Activated T-helper 2 cell treated with anti-CD3 and anti-CD28 coated beads, Interferon-gamma antibody, Interleukin-2, Interleukin-4, amounts not matched to agents 10 μg/mL and 5 μg/mL and 100 μg/mL, durations not matched to agents 14 hours and 24 hours and 36 hours (primary cell): ENCODE measurements around the gene WDR93. TPM values are rescaled to one million over a fixed set of nuclear protein-coding genes. Genes with fewer than 3 reads are reported as not detected.
"Not testable (repeated sequence)": the region's sequence is repeated elsewhere in the genome, so short reads cannot be mapped to it uniquely, and the experiment has no call there.

Experiments used
- DNase-seq: peaks from one replicate; pipeline ENCODE4 v3.0.0; 2021; ENCODE audit warnings: low spot score
- H3K27ac Mint-ChIP-seq: one replicate; pipeline ENCODE4 v1.8.0; 2021; ENCODE audit warnings: mixed read lengths
- H3K27me3 Mint-ChIP-seq: one replicate; pipeline ENCODE4 v1.8.0; 2021; ENCODE audit warnings: low read depth, mixed read lengths
- H3K36me3 Mint-ChIP-seq: one replicate; pipeline ENCODE4 v1.8.0; 2021; ENCODE audit warnings: low read depth, mixed read lengths
- H3K4me1 Mint-ChIP-seq: one replicate; pipeline ENCODE4 v1.8.0; 2021; ENCODE audit warnings: low read depth, mixed read lengths
- H3K4me3 Mint-ChIP-seq: one replicate; pipeline ENCODE4 v1.8.0; 2021; ENCODE audit warnings: low read depth, mild to moderate bottlenecking, moderate library complexity, mixed read lengths
- H3K9me3 Mint-ChIP-seq: one replicate; pipeline ENCODE4 v1.8.0; 2021; ENCODE audit warnings: mixed read lengths
- intact Hi-C: fragments of 100-400 bp; cut with micrococcal nuclease; formaldehyde crosslinking; loops from one replicate; pipeline ENCODE4 v1.15.1; 2023
- total RNA-seq: library from RNA; stranded (reverse); gene quantifications from 2 replicates; pipeline ENCODE4 v1.2.3, GENCODE V29; 2022

The WDR93 gene
- total RNA-seq, 1 donor from 2014 or later, result not detected

- DNase-seq, result no peak
- no peak within 1 kb of the TSS for H3K4me3 Mint-ChIP-seq
- no peaks in the 10 kb centered on the region for H3K4me1 Mint-ChIP-seq
- intact Hi-C loops, result no loop called here
- no peaks in the 10 kb centered on the region for H3K9me3 Mint-ChIP-seq
- peaks cover 13% of the 10 kb centered on the region for H3K27me3 Mint-ChIP-seq
- no peak within 1 kb of the TSS for H3K27ac Mint-ChIP-seq
- H3K36me3 Mint-ChIP-seq, result no peaks in the 10 kb centered on the region
Measured at GRCh38 chr15:89679212-89679611, 11.4 kb upstream of the WDR93 start, which contains the start of gene PLIN1. Gene PLIN1, minus strand, starts transcription at chr15:89679367. Its CDS starts 1,878 bp downstream, at chr15:89677489.

- Mint-ChIP-seq H3K36me3 (no peaks in the 10 kb centered on the region), H3K4me3 (no peak overlapping the region), H3K27me3 (peaks cover 13% of the 10 kb centered on the region), H3K27ac (no peak overlapping the region), H3K9me3 (no peaks in the 10 kb centered on the region), H3K4me1 (no peaks in the 10 kb centered on the region)
- intact Hi-C loops, result no loop called here
- DNase-seq, result no peak
Measured at GRCh38 chr15:89680282-89680873, 10.2 kb upstream of the WDR93 start.

- intact Hi-C loops, result no loop called here
- Mint-ChIP-seq H3K9me3 (no peaks in the 10 kb centered on the region), H3K27ac (no peak overlapping the region), H3K4me1 (no peaks in the 10 kb centered on the region), H3K36me3 (no peaks in the 10 kb centered on the region), H3K4me3 (no peak overlapping the region), H3K27me3 (peaks cover 13% of the 10 kb centered on the region)
- no peak for DNase-seq
Measured at GRCh38 chr15:89681146-89681545, 9.5 kb upstream of the WDR93 start.

- DNase-seq, result no peak
- H3K4me3 Mint-ChIP-seq, result no peak overlapping the region
- H3K9me3 Mint-ChIP-seq, result no peaks in the 10 kb centered on the region
- no peaks in the 10 kb centered on the region for H3K36me3 Mint-ChIP-seq
- H3K27me3 Mint-ChIP-seq, result peaks cover 3% of the 10 kb centered on the region
- intact Hi-C loops, result no loop called here
- peaks cover 13% of the 10 kb centered on the region for H3K4me1 Mint-ChIP-seq
- H3K27ac Mint-ChIP-seq, result no peak overlapping the region
Measured at GRCh38 chr15:89685995-89686394, 4.6 kb upstream of the WDR93 start.

GRCh38 chr15:89686522-89686921, 4.1 kb upstream of the WDR93 start:
- Mint-ChIP-seq H3K4me3 (no peak overlapping the region), H3K27ac (no peak overlapping the region), H3K27me3 (peaks cover 3% of the 10 kb centered on the region), H3K9me3 (no peaks in the 10 kb centered on the region), H3K36me3 (no peaks in the 10 kb centered on the region), H3K4me1 (peaks cover 15% of the 10 kb centered on the region)
- intact Hi-C loops, result no loop called here
- no peak for DNase-seq

GRCh38 chr15:89689930-89690275, 708 bp upstream of the WDR93 start:
- H3K9me3 Mint-ChIP-seq, intact Hi-C loops, H3K27me3 Mint-ChIP-seq, H3K36me3 Mint-ChIP-seq, DNase-seq: not testable (repeated sequence)
- H3K27ac Mint-ChIP-seq, result peak overlapping the region; percentile 28
- peaks cover 16% of the 10 kb centered on the region for H3K4me1 Mint-ChIP-seq
- H3K4me3 Mint-ChIP-seq, result peak overlapping the region; percentile 79

- Mint-ChIP-seq H3K4me3 (no peak overlapping the region), H3K27me3 (peaks cover 15% of the 10 kb centered on the region), H3K4me1 (peaks cover 14% of the 10 kb centered on the region), H3K36me3 (no peaks in the 10 kb centered on the region), H3K27ac (no peak overlapping the region), H3K9me3 (no peaks in the 10 kb centered on the region)
- intact Hi-C loops, result no loop called here
- DNase-seq, result no peak
Measured at GRCh38 chr15:89693091-89693490, 2.5 kb downstream of the WDR93 start.

GRCh38 chr15:89693696-89694095, 3.1 kb downstream of the WDR93 start:
- Mint-ChIP-seq H3K4me1 (peaks cover 13% of the 10 kb centered on the region), H3K9me3 (no peaks in the 10 kb centered on the region), H3K27ac (no peak overlapping the region), H3K36me3 (no peaks in the 10 kb centered on the region), H3K4me3 (no peak overlapping the region), H3K27me3 (peaks cover 15% of the 10 kb centered on the region)
- intact Hi-C loops, result no loop called here
- no peak for DNase-seq

- H3K4me1 Mint-ChIP-seq, result peaks cover 8% of the 10 kb centered on the region
- no peak overlapping the region for H3K27ac Mint-ChIP-seq
- peaks cover 23% of the 10 kb centered on the region for H3K27me3 Mint-ChIP-seq
- no peak overlapping the region for H3K4me3 Mint-ChIP-seq
- intact Hi-C loops, result no loop called here
- H3K36me3 Mint-ChIP-seq, result no peaks in the 10 kb centered on the region
- H3K9me3 Mint-ChIP-seq, result no peaks in the 10 kb centered on the region
- DNase-seq, result no peak
Measured at GRCh38 chr15:89695198-89695597, 4.6 kb downstream of the WDR93 start.

- Mint-ChIP-seq H3K4me1 (no peaks in the 10 kb centered on the region), H3K36me3 (no peaks in the 10 kb centered on the region), H3K27me3 (peaks cover 50% of the 10 kb centered on the region), H3K27ac (no peak overlapping the region), H3K4me3 (no peak overlapping the region), H3K9me3 (no peaks in the 10 kb centered on the region)
- no peak for DNase-seq
- intact Hi-C loops, result loop anchor here (10.0 kb wide), 1 partner anchor 60 kb away; no protein-coding TSS in a partner anchor
Measured at GRCh38 chr15:89704411-89704810, 13.8 kb downstream of the WDR93 start.

GRCh38 chr15:89707577-89707976, 17.0 kb downstream of the WDR93 start:
- H3K4me1 Mint-ChIP-seq, result no peaks in the 10 kb centered on the region
- H3K4me3 Mint-ChIP-seq, result no peak overlapping the region
- H3K27ac Mint-ChIP-seq, result no peak overlapping the region
- H3K9me3 Mint-ChIP-seq, result no peaks in the 10 kb centered on the region
- intact Hi-C loops, result loop anchor here (10.0 kb wide), 1 partner anchor 63 kb away; no protein-coding TSS in a partner anchor
- peaks cover 42% of the 10 kb centered on the region for H3K27me3 Mint-ChIP-seq
- DNase-seq, result no peak
- no peaks in the 10 kb centered on the region for H3K36me3 Mint-ChIP-seq

GRCh38 chr15:89714775-89715174, 24.2 kb downstream of the WDR93 start:
- intact Hi-C loops, result no loop called here
- Mint-ChIP-seq H3K27me3 (peaks cover 17% of the 10 kb centered on the region), H3K4me1 (no peaks in the 10 kb centered on the region), H3K27ac (no peak overlapping the region), H3K4me3 (no peak overlapping the region), H3K36me3 (no peaks in the 10 kb centered on the region), H3K9me3 (no peaks in the 10 kb centered on the region)
- DNase-seq, result no peak

GRCh38 chr15:89723031-89723430, 32.4 kb downstream of the WDR93 start:
- H3K4me1 Mint-ChIP-seq, result no peaks in the 10 kb centered on the region
- H3K9me3 Mint-ChIP-seq, result peaks cover 3% of the 10 kb centered on the region
- H3K27ac Mint-ChIP-seq, result no peak overlapping the region
- no peaks in the 10 kb centered on the region for H3K36me3 Mint-ChIP-seq
- DNase-seq, result no peak
- intact Hi-C loops, result no loop called here
- H3K4me3 Mint-ChIP-seq, result no peak overlapping the region
- H3K27me3 Mint-ChIP-seq, result peaks cover 12% of the 10 kb centered on the region

- Mint-ChIP-seq H3K4me3 (no peak overlapping the region), H3K27ac (no peak overlapping the region), H3K27me3 (peaks cover 9% of the 10 kb centered on the region), H3K4me1 (no peaks in the 10 kb centered on the region), H3K36me3 (no peaks in the 10 kb centered on the region), H3K9me3 (peaks cover 3% of the 10 kb centered on the region)
- intact Hi-C loops, result no loop called here
- DNase-seq, result no peak
Measured at GRCh38 chr15:89724621-89725020, 34.0 kb downstream of the WDR93 start.
